Islet of Langerhans (tissue), 1 donor: ENCODE data around the gene STK11.

ENCODE experiments used
- FAIRE-seq: peaks from one replicate; lab custom pipeline; 2011; peaks lifted over from hg19 to GRCh38; lab: Jason Lieb, UNC

The STK11 gene

DNA sequence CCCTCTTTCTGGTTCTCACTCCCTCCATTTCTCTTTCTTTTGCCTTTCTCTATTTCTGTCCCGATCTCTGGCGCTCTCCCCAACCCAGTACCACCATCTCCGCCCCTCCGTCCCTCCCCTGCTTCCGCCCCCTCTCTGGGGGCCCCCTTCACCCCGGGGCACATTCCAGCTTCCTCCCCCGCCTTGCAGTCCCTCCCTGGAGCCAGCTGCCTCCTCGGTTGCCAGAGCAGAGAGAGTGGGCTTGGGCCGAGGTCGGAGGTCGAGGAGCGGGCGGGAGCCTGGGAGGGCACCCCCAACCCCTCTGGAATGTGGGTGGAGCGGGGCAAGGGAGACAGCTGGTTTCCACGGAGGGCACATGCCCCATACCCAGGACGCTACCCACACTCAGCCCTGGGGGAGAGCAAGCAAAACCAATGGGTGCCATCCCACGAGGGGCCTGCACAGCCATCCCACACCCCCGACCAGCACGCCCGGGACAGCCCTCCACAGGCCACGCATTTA is 57.1 kb downstream of the STK11 start:
- no peak for FAIRE-seq

- no peak for FAIRE-seq
Observed at GRCh38 chr19:1263188-1263587, 57.6 kb downstream of the STK11 start.

GRCh38 chr19:1264801-1265614 is 59.4 kb downstream of the STK11 start:
- FAIRE-seq: no peak

- no peak for FAIRE-seq
Observed at GRCh38 chr19:1265615-1266128, 60.1 kb downstream of the STK11 start.

GRCh38 chr19:1266129-1266915 is 60.7 kb downstream of the STK11 start:
- no peak for FAIRE-seq

DNA sequence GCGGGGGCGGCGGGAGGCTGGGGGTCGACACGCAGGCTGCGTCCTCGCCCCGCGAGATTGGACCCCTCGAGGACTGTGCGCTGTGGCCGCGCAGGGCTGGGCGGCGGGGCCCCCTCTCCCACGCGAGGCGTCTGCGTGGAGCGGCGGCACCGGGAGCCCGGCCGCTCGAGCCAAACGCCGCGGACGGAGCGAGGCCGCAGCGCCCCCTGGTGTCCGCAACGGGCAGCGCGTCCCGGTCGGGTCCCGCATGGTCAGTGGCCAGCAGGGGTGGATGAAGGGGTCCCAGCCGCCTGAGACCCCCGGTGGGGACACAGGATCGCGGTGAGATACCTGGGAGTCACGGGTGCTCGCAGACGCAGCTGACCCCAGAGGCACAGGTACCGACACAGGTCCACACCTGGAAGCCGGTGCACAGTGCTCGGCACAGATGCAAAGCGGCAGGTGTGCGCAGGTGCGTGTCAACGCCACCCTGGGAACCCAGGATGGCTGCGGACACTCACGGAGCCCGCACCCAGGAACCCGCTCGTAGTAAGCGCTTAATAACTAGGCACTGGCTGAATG is 61.4 kb downstream of the STK11 start:
- no peak for FAIRE-seq

GRCh38 chr19:1267477-1268225 is 62.1 kb downstream of the STK11 start:
- no peak for FAIRE-seq

GRCh38 chr19:1268226-1269064 is 62.9 kb downstream of the STK11 start:
- FAIRE-seq: no peak

GRCh38 chr19:1269065-1269477 is 63.5 kb downstream of the STK11 start, which contains the start of gene CIRBP:
TSS of gene CIRBP (plus strand) at chr19:1269332. CDS start at chr19:1270934, 1,602 bp downstream.
- FAIRE-seq: no peak

- FAIRE-seq: no peak
Observed at GRCh38 chr19:1269478-1270212, 64.1 kb downstream of the STK11 start.

- no peak for FAIRE-seq
Observed at GRCh38 chr19:1270213-1270853, 64.8 kb downstream of the STK11 start.

DNA sequence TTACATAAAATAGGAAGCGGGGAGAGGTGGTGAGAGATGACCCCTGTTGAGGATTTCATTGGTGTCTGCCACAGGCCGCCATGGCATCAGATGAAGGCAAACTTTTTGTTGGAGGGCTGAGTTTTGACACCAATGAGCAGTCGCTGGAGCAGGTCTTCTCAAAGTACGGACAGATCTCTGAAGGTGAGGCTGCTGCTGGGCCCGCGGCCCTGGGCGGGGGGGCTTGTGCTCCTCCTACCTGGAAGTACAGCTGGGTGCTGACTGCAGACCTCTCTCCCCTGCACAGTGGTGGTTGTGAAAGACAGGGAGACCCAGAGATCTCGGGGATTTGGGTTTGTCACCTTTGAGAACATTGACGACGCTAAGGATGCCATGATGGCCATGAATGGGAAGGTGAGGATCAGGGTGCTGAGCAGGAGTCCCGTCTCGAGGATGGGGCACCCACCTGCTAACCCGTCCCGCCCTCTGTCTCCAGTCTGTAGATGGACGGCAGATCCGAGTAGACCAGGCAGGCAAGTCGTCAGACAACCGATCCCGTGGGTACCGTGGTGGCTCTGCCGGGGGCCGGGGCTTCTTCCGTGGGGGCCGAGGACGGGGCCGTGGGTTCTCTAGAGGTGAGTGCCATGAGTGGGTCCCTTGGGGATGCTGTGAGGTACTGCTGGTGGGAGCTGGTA is 65.4 kb downstream of the STK11 start:
- FAIRE-seq: no peak

GRCh38 chr19:1271528-1272422 is 66.2 kb downstream of the STK11 start:
- FAIRE-seq: no peak

GRCh38 chr19:1272423-1273262 is 67.1 kb downstream of the STK11 start:
- FAIRE-seq: no peak

GRCh38 chr19:1273263-1274041 is 67.9 kb downstream of the STK11 start:
- no peak for FAIRE-seq
